Superior temporal gyrus (tissue), 1 donor: ENCODE measurements around the gene LCN1.
"Not testable (repeated sequence)": the region's sequence is repeated elsewhere in the genome, so short reads cannot be mapped to it uniquely, and the experiment has no call there.

ENCODE experiments used
- DNase-seq: peaks from one replicate; pipeline ENCODE4 v3.0.0-alpha.2; 2016; ENCODE audit errors: extremely low spot score

Gene LCN1

GRCh38 chr9:135522137-135522877 is 1.1 kb downstream of the LCN1 start:
- no peak for DNase-seq

- no peak for DNase-seq
These were observed 1.7 kb downstream of the LCN1 start for GRCh38 chr9:135522931-135523330.

- no peak for DNase-seq
These were observed 2.4 kb downstream of the LCN1 start for GRCh38 chr9:135523521-135524129.

- DNase-seq = no peak
These were observed 3.1 kb downstream of the LCN1 start for GRCh38 chr9:135524130-135524861.

GRCh38 chr9:135525241-135526088 is 4.2 kb downstream of the LCN1 start:
- DNase-seq = no peak

GRCh38 chr9:135526089-135526729 is 5.0 kb downstream of the LCN1 start:
- no peak for DNase-seq

- DNase-seq = no peak
These were observed 5.7 kb downstream of the LCN1 start for GRCh38 chr9:135526730-135527571.

GRCh38 chr9:135528842-135529435 is 7.7 kb downstream of the LCN1 start:
- DNase-seq = not testable (repeated sequence)

- DNase-seq = no peak
These were observed 8.9 kb downstream of the LCN1 start for GRCh38 chr9:135530146-135530545.

- no peak for DNase-seq
These were observed 9.9 kb downstream of the LCN1 start for GRCh38 chr9:135531096-135531495.

GRCh38 chr9:135533113-135533512 is 11.9 kb downstream of the LCN1 start:
- DNase-seq = no peak

GRCh38 chr9:135533674-135534073 is 12.4 kb downstream of the LCN1 start:
- DNase-seq = no peak

- DNase-seq = not testable (repeated sequence)
These were observed 13.0 kb downstream of the LCN1 start for GRCh38 chr9:135534192-135534711.

GRCh38 chr9:135534826-135535225 is 13.6 kb downstream of the LCN1 start:
- not testable (repeated sequence) for DNase-seq

GRCh38 chr9:135535631-135536030 is 14.4 kb downstream of the LCN1 start:
- not testable (repeated sequence) for DNase-seq

GRCh38 chr9:135536216-135536615 is 15.0 kb downstream of the LCN1 start:
- no peak for DNase-seq

GRCh38 chr9:135543262-135543894 is 22.1 kb downstream of the LCN1 start:
- DNase-seq = not testable (repeated sequence)

- DNase-seq = no peak
These were observed 23.9 kb downstream of the LCN1 start for GRCh38 chr9:135544981-135545635.
